ENCODE results near the gene SPAG8.

Gene SPAG8

GRCh38 chr9:35831040-35831439 is 19.0 kb upstream of the SPAG8 start:
- TF ChIP-seq CTCF (IDR thresholded peaks at IDR 0.05; ENCODE audit: low read depth, low read length, missing control alignments) = no peak
- no peak overlapping the region for H3K4me3 ChIP-seq (ENCODE audit: low read depth, low read length)
- no peak for DNase-seq (ENCODE audit: low read depth)
- in situ Hi-C loops (cut with HindIII; ENCODE audit: low sequenced_read_pairs) = no loop called here

GRCh38 chr9:35829764-35830096 is 17.7 kb upstream of the SPAG8 start:
- in situ Hi-C loops (cut with HindIII; ENCODE audit: low sequenced_read_pairs) = loop anchor here (5.0 kb wide), 1 partner anchor 38 kb away; no protein-coding TSS in a partner anchor
- no peak for DNase-seq (ENCODE audit: low read depth)
- H3K4me3 ChIP-seq (ENCODE audit: low read depth, low read length) = peak overlapping the region; percentile 63
- no peak for TF ChIP-seq CTCF (IDR thresholded peaks at IDR 0.05; ENCODE audit: low read depth, low read length, missing control alignments)

GRCh38 chr9:35829084-35829763 is 17.2 kb upstream of the SPAG8 start, which contains the start of gene TMEM8B:
Gene TMEM8B, plus strand, starts transcription at chr9:35829228. Its CDS starts 220 bp downstream, at chr9:35829448.
- H3K4me3 ChIP-seq (ENCODE audit: low read depth, low read length) = peak within 1 kb of the TSS; percentile 63
- in situ Hi-C loops (cut with HindIII; ENCODE audit: low sequenced_read_pairs) = loop anchor here (5.0 kb wide), 1 partner anchor 38 kb away; no protein-coding TSS in a partner anchor
- DNase-seq (ENCODE audit: low read depth) = peak; percentile 70
- TF ChIP-seq CTCF (IDR thresholded peaks at IDR 0.05; ENCODE audit: low read depth, low read length, missing control alignments) = no peak

- DNase-seq (ENCODE audit: low read depth) = no peak
- in situ Hi-C loops (cut with HindIII; ENCODE audit: low sequenced_read_pairs) = loop anchor here (5.0 kb wide), 1 partner anchor 39 kb away; no protein-coding TSS in a partner anchor
These were observed 16.6 kb upstream of the SPAG8 start, which contains the start of gene FAM221B for GRCh38 chr9:35828716-35829083. Gene FAM221B, minus strand, starts transcription at chr9:35828732. Its CDS starts 2,571 bp downstream, at chr9:35826161.

GRCh38 chr9:35827486-35827885 is 15.4 kb upstream of the SPAG8 start:
- in situ Hi-C loops (cut with HindIII; ENCODE audit: low sequenced_read_pairs) = loop anchor here (5.0 kb wide), 1 partner anchor 40 kb away; no protein-coding TSS in a partner anchor
- no peak overlapping the region for H3K4me3 ChIP-seq (ENCODE audit: low read depth, low read length)
- DNase-seq (ENCODE audit: low read depth) = no peak
- TF ChIP-seq CTCF (IDR thresholded peaks at IDR 0.05; ENCODE audit: low read depth, low read length, missing control alignments) = no peak

More at GRCh38 chr9:35828716-35829083, 16.6 kb upstream of the SPAG8 start, which contains the start of gene FAM221B:
- H3K4me3 ChIP-seq (ENCODE audit: low read depth, low read length) = peak within 1 kb of the TSS; percentile 63
- no peak for TF ChIP-seq CTCF (IDR thresholded peaks at IDR 0.05; ENCODE audit: low read depth, low read length, missing control alignments)

- in situ Hi-C loops (cut with HindIII; ENCODE audit: low sequenced_read_pairs) = loop anchor here (5.0 kb wide), 1 partner anchor 41 kb away; no protein-coding TSS in a partner anchor
- TF ChIP-seq CTCF (IDR thresholded peaks at IDR 0.05; ENCODE audit: low read depth, low read length, missing control alignments) = peak; percentile 83
- DNase-seq (ENCODE audit: low read depth) = peak; percentile 36
- H3K4me3 ChIP-seq (ENCODE audit: low read depth, low read length) = no peak overlapping the region
These were observed 14.1 kb upstream of the SPAG8 start for GRCh38 chr9:35826071-35826701.
